Measurements from ENCODE around the gene KIF13A.
"Not testable (repeated sequence)": the region's sequence is repeated elsewhere in the genome, so short reads cannot be mapped to it uniquely, and the experiment has no call there.

Gene KIF13A

DNA sequence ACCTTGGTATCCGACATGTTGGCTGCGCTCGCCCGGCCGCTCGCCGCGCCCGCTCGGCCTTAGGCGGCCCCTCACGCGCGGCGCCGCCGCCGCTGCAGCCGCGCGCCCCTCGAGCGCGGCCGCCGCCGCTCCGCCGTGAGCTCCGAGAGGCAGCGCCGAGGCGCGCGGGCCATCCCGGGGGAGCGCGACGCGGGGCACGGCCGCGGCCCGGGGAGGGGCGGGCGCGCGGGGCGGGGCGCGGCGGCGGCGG is at the start of gene KIF13A:
TSS of gene KIF13A (minus strand) at position 189 of the 250 bp plus-strand sequence. CDS start at position 17, 172 bp downstream.
- DNase-seq: no peak

DNA sequence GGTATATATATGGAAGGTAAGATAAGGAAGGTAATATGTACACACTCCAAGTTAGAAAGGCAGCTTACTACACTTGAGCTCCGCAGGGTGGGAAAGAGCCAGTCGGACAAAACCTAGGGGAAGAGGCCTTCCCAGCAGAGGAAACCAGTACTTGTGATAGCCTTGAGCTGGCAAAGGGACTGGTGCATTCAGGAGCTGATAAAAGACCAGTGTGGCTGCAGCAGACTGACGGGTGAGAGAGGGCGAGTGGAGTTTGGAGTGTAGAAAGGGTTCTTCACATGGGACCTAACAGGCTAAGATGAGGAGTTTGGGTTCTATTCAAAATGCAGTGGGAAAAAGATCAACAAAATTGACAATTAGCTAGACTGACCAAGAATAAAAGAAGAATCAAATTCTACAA is 49.3 kb upstream of the KIF13A start:
- no peak for DNase-seq

DNA sequence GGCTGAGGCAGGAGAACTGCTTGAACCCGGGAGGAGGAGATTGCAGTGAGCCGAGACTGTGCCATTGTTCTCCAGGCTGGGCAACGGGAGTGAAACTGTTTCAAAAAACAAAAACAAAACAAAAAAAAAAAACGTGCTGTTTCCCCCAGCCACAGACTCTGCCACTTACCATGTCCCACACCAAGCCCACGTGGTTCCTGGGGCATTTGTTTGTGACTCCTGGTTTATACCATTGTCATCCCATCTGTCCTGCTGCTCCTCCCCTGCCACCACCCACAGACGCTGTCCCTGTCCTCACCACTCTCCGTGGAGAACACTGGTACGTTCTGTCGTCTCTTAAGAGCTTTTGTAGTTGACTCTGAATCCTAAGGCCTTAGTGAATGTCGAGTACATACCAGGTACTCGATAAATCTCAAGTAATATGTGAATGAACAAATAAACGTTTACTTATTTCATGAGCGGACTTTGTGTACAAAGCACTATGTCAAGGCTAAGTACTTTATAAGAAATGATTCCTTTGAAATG is 48.0 kb upstream of the KIF13A start:
- no peak for DNase-seq

- DNase-seq: no peak
These were observed 47.4 kb upstream of the KIF13A start for GRCh38 chr6:18034798-18035202.

GRCh38 chr6:18031680-18032256 is 44.3 kb upstream of the KIF13A start:
- no peak for DNase-seq

DNA sequence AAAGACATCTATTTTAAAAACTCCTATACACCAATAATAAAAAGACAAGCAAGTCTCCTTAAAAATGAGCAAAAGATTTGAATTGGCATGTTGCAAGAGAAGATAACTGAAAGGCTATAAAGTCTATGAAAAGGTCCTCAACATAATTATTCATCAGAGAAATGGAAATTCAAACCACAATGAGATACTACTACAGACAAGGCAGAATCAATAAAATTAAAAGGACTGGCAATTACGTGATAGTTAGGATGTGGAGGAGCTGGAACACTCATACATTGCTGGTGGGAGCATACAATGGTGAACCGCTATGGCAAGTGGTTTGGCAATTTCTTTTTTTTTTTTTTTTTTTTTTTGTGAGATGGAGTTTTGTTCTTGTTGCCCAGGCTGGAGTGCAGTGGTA is 43.8 kb upstream of the KIF13A start:
- DNase-seq: no peak

GRCh38 chr6:18028332-18028731 is 40.9 kb upstream of the KIF13A start:
- no peak for DNase-seq

DNA sequence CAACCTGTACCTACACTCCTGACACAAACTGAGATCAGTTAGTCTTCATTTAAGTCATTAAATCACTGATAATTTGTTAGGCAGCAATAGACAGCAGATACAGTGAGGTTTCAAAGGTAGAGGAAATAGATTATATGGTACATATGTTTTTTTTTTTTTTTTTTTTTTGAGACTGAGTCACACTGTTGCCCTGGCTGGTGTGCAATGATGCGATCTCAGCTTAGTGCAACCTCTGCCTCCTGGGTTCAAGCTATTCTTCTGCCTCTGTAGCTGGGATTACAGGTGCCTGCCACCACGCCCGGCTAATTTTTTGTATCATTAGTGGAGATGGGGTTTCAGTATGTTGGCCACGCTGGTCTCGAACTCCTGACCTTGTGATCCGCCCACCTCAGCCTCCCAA is 38.2 kb upstream of the KIF13A start:
- DNase-seq: no peak

DNA sequence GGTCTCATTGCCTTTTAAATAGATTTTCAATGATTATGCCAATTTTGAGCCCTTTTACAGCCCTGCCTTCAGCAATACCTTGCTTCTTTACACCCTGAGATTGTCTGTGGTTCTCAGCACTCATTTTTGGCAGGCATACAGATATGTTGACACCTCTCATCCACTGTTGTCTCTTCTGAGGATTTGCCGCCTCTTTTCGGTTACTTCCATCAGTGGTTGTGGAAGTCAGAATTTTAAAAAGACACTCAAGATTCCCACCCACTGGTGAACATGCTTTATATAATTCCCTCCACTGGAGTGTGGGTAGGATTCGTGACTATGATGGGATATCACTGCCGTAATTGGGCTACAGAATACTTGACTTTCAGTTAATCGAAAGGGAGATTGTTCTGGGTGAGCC is 37.4 kb upstream of the KIF13A start:
- DNase-seq: no peak

DNA sequence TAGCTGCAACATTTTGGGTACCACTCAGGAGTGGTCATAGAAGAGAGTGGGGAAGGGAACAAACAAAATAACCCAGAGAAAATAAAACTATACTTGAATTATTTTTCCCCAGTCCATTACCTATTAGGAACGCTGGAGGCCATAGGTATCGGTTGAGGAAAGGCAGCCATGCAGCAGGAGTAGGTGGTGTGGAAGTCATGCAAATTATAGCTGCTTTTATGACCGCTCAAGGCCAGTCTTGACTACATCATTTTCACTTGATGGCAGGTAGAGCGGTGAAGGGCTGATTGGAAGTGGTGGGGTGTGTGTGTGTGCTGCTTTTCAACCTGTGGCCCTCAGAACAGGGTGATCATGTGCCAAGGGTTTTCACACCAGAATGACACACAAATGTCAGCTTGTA is 36.5 kb upstream of the KIF13A start:
- DNase-seq: no peak

DNA sequence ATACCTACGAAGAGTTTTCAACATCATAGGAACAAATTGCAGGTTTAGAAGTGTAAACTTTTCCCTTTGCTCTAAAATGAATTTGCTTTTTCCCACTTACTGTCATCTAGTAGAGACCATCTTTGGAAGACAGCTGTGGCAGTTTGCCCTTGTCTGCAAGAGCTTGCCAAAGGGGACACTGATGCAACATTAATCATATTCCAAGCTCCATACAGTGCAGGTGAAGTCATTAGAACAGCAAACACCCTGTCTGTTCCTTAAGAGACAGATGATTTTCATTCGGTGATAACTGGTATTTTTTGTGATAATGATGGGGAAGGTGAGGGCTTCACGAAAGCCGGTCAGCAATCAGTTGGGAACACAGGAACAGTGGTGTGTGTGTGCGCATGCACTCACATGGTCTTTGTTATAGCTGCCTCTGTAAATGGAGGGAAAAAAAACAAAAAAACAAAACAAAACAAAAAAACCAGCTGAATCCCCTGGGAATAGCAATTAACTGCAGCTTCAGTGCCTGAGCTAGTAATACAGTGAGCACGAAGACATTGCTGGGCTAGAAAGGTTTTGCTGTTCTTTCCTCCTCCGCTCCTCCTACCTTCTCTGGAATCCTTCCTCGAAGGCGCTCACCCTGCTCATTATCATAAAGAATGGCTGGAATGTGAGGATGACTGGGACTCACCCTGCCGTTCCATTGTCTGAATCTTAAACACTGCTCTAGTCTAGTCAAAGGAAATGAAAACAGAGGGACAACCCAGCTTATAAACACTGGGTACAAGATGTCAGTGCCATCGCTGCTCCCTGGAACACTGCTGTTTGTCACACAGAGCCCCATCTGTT is 35.2 kb upstream of the KIF13A start:
- DNase-seq: no peak

DNA sequence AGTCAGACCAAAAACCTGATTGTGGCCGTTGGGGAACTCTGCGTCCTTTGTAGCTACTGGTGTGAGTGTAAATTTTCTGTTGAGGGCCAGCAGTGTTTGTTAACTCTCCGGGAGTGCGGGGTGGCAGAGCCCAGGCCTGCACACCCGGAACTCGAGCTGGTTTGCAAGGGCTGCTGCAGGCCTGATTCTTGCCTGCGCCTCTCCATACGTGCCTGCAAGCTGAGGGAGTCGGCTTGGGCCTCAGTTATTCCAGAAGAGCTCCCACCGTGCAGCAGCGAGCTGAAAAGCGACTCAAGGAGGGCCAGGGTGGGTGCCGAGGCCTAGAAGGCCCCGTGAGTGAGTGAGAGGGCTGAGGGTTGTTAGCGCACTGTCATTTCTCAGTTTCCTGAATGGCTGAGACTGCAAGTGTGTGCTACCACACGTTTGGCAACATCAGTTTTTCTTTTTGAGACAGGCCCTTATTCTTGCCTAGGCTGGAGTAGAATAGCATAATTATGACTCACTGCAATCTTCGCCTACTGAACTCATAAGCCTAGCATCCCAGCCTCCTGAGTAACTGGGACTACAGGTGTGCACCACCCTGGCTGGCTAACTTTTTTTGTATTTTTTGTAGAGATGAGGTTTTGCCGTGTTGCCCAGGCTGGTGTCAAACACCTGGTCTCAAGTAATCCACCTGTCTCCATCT is 33.9 kb upstream of the KIF13A start:
- DNase-seq: no peak

DNA sequence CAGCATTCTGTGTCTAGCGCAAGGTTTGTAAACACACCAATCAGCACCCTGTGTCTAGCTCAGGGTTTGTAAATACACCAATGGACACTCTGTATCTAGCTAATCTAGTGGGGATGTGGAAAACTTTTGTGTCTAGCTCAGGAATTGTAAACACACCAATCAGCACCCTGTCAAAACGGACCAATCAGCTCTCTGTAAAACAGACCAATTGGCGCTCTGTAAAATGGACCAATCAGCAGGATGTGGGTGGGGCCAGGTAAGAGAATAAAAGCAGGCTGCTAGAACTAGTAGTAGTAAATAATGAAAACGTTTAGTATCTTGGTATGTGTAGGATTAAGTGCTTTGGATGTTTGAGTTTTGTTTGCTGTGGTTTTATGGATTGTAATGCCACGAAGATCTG is 33.1 kb upstream of the KIF13A start:
- not testable (repeated sequence) for DNase-seq

- DNase-seq: no peak
These were observed 32.4 kb upstream of the KIF13A start for GRCh38 chr6:18019539-18020534.

DNA sequence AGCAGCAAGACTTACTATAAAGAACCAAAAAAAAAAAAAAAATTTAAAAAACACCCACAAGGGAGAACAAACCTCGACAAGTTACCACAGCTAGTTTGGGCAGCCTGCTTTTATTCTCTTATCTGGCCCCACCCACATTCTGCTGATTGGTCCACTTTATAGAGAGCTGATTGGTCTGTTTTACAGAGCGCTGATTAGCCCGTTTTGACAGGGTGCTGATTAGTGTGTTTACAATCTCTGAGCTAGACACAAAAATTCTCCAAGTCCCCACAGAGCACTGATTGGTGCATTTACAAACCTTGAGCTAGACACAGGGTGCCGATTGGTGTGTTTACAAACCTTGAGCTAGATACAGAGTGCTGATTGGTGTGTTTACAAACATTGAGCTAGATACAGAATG is 31.7 kb upstream of the KIF13A start:
- not testable (repeated sequence) for DNase-seq

DNA sequence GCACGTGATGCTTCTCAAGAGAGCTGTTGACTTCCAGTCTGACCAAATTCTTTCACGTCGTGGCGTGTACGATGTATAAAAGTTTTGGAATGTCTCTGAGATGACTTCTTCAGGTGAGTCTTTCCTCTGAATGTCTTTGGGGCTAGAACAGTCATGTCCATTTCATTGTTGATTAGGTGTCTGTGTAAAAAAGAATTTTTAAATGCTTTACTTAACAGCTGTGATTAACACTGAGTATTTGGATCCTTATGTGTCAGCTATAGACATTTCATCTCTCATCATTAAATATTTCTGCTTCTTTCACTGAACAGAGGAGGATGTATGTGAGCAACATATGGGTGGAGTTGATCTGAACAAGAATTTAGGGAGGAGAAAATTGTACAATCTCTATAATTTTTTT is 29.3 kb upstream of the KIF13A start:
- no peak for DNase-seq

GRCh38 chr6:18016133-18016532 is 28.7 kb upstream of the KIF13A start:
- DNase-seq: no peak

- DNase-seq: no peak
These were observed 23.9 kb upstream of the KIF13A start for GRCh38 chr6:18011287-18011686.

DNA sequence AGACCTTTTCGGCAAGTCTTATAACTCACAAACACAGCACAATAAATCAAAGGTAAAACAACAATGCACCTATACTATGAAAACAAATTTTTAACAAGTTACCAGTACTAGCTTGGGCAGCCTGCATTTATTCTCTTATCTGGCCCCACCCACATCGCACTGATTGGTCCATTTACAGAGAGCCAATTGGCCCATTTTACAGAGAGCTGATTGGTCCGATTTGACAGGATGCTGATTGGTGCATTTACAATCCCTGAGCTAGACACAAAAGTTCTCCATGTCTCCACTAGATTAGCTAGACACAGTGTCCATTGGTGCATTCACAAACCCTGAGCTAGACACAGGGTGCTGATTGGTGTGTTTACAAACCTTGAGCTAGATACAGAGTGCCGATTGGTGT is 23.1 kb upstream of the KIF13A start:
- DNase-seq: not testable (repeated sequence)

DNA sequence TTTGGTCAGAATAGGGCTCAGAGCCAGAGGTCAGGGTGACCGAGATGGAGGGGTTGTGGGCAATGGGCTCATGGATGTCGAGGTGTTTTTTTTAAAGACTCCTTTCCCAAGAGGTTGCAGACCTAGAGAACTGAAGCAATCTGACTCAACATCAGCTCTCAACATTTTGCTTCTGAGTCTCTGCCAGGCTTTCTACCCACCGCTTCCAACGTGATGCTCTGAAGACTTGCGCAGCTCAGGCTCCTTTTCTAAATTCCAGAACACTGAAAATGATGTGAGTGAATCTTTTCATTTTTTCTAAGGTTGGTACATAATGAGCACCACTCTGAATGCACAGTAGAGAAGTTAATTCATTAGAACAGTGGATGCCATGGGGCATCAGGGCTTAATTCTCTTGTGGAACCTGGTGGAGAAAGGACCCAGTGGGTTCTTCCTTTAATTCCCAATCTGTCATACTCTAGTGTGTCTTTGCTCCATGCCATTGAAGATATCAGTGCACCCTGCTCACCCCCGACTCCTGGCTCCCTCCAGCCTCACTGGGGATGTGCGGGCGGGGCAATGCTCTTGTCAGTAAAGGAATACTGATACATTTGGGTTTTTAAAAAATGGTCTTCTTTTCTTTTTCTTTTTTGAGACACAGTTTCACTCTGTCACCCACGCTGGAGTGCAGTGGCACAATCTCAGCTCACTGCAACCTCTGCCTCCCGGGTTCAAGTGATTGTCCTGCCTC is 17.0 kb upstream of the KIF13A start:
- DNase-seq: no peak

GRCh38 chr6:17999425-17999824 is 12.0 kb upstream of the KIF13A start:
- DNase-seq: no peak

DNA sequence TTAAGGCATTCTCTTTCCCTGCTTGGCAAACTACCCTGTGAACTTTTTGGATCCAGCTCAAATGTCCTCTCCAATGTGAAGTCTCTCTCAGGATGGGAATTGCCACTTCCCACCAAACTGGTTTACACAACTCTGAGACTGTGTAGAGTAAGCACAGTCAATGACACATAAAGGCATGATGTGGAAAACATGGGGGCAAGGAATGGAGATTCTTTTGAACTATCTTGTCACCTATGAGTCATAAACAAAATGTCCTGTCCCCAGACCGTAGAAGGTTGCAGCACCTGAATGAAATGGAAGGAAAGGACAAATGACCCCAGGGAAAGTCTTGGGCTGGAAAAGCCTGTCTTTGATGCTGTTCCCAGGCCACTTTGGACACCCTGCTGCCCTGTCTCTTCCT is 11.0 kb upstream of the KIF13A start:
- no peak for DNase-seq
